DND-41 (cell line): ENCODE results near the gene GRK3.

Experiments used
- ATAC-seq: fragments of 200-7000 bp; cut with Tn5 transposase; 3 replicates; pipeline ENCODE4 v1.9.1; 2021; ENCODE audit warnings: low read depth; ENCODE audit not compliant: insufficient read depth
- DNase-seq: peaks from one replicate; pipeline ENCODE4 v3.0.0-alpha.2; 2020
- H2AFZ ChIP-seq: 2 replicates; pipeline ENCODE4 v1.6.0; 2012; ENCODE audit warnings: low read depth, low read length
- H3K27ac ChIP-seq: 2 replicates; pipeline ENCODE4 v1.5.1; 2012; ENCODE audit warnings: low read length, inconsistent platforms
- H3K27me3 ChIP-seq: fragments of 200-600 bp; sonication (generic); 2 replicates; pipeline ENCODE4 v1.6.0; 2012; ENCODE audit warnings: low read length, mild to moderate bottlenecking, inconsistent platforms; ENCODE audit not compliant: insufficient read depth, poor library complexity
- H3K36me3 ChIP-seq: 2 replicates; pipeline ENCODE4 v1.5.1; 2012; ENCODE audit warnings: low read length, inconsistent platforms; ENCODE audit not compliant: insufficient read depth
- H3K4me1 ChIP-seq: 2 replicates; pipeline ENCODE4 v1.5.1; 2012; ENCODE audit warnings: mild to moderate bottlenecking, low read length; ENCODE audit not compliant: insufficient read depth
- H3K4me2 ChIP-seq: 2 replicates; pipeline ENCODE4 v1.6.0; 2012; ENCODE audit warnings: mild to moderate bottlenecking, moderate library complexity, low read length, inconsistent platforms; ENCODE audit not compliant: insufficient read depth
- H3K4me3 ChIP-seq, 2 experiments: fragments of 200-600 bp in 1 of 2; shearing (Covaris generic) in 1 of 2; 2 replicates each; pipeline ENCODE4 v1.5.1; 2012 to 2016; ENCODE audit warnings: inconsistent platforms in 2 of 2, low read length in 2 of 2, mild to moderate bottlenecking in 2 of 2, low read depth in 1 of 2, moderate library complexity in 1 of 2
- H3K79me2 ChIP-seq: 2 replicates; pipeline ENCODE4 v1.6.0; 2012; ENCODE audit warnings: low read length, inconsistent platforms; ENCODE audit not compliant: insufficient read depth
- H3K9ac ChIP-seq: 2 replicates; pipeline ENCODE4 v1.6.0; 2012; ENCODE audit warnings: low read depth, mild to moderate bottlenecking, inconsistent platforms, low read length, moderate library complexity
- H3K9me3 ChIP-seq: 2 replicates; pipeline ENCODE4 v1.5.1; 2012; ENCODE audit warnings: low read length, moderate library complexity, mild to moderate bottlenecking, inconsistent platforms; ENCODE audit not compliant: insufficient read depth, severe bottlenecking
- H4K20me1 ChIP-seq: 2 replicates; pipeline ENCODE4 v1.6.0; 2012; ENCODE audit warnings: low read length; ENCODE audit not compliant: insufficient read depth
- CTCF ChIP-seq: IDR thresholded peaks from 2 replicates; pipeline ENCODE4 v1.5.1; 2012; ENCODE audit warnings: borderline replicate concordance, low read length, moderate library complexity, mild to moderate bottlenecking; ENCODE audit not compliant: poor library complexity, severe bottlenecking; ENCODE audit errors: extremely low read depth
- EZH2 ChIP-seq: IDR thresholded peaks from 3 replicates; pipeline ENCODE4 v1.6.1; 2012; ENCODE audit warnings: borderline replicate concordance, low read depth, mild to moderate bottlenecking, moderate library complexity, low read length, inconsistent platforms; ENCODE audit not compliant: severe bottlenecking

The GRK3 gene

DNA sequence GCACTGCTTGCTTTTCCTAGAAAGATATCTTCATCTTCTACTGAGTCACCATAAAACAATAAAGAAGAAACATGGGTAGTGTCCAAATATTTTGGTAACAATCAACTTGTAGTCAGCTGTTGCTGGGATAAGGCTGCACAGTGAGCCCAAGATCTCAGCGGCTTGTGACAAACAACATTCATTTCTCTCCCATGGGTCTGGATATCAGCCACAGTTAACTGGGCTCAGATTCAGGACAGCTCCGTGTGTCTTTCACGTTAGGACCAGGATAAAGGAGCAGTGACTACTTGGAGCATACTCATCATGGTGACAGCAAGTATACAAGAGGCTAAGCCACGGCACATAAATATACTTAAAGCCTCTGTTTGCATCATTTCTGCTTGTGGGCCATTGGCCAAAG is 27.9 kb upstream of the GRK3 start:
- H3K4me2 ChIP-seq, result no peak overlapping the region
- no peak overlapping the region for H3K27ac ChIP-seq
- H2AFZ ChIP-seq, result no peak overlapping the region
- TF ChIP-seq EZH2 (no peak), CTCF (no peak)
- no peaks in the 10 kb centered on the region for H3K9me3 ChIP-seq
- ATAC-seq (no peak), DNase-seq (no peak)
- H3K9ac ChIP-seq, result no peak overlapping the region
- no peaks in the 10 kb centered on the region for H3K4me1 ChIP-seq
- H4K20me1 ChIP-seq, result no peaks in the 10 kb centered on the region
- H3K27me3 ChIP-seq, result no peaks in the 10 kb centered on the region
- H3K79me2 ChIP-seq, result no peaks in the 10 kb centered on the region
- H3K36me3 ChIP-seq, result no peaks in the 10 kb centered on the region
- no peak overlapping the region for H3K4me3 ChIP-seq

- no peak overlapping the region for H3K4me2 ChIP-seq
- no peak overlapping the region for H3K4me3 ChIP-seq
- H4K20me1 ChIP-seq, result no peaks in the 10 kb centered on the region
- ATAC-seq, result no peak
- H3K27ac ChIP-seq, result no peak overlapping the region
- no peaks in the 10 kb centered on the region for H3K36me3 ChIP-seq
- H3K79me2 ChIP-seq, result no peaks in the 10 kb centered on the region
- no peak overlapping the region for H2AFZ ChIP-seq
- DNase-seq, result no peak
- no peaks in the 10 kb centered on the region for H3K4me1 ChIP-seq
- H3K9ac ChIP-seq, result no peak overlapping the region
- H3K27me3 ChIP-seq, result no peaks in the 10 kb centered on the region
- no peaks in the 10 kb centered on the region for H3K9me3 ChIP-seq
- TF ChIP-seq CTCF (no peak), EZH2 (no peak)
These were observed 24.1 kb upstream of the GRK3 start for GRCh38 chr22:25540166-25540907.

DNA sequence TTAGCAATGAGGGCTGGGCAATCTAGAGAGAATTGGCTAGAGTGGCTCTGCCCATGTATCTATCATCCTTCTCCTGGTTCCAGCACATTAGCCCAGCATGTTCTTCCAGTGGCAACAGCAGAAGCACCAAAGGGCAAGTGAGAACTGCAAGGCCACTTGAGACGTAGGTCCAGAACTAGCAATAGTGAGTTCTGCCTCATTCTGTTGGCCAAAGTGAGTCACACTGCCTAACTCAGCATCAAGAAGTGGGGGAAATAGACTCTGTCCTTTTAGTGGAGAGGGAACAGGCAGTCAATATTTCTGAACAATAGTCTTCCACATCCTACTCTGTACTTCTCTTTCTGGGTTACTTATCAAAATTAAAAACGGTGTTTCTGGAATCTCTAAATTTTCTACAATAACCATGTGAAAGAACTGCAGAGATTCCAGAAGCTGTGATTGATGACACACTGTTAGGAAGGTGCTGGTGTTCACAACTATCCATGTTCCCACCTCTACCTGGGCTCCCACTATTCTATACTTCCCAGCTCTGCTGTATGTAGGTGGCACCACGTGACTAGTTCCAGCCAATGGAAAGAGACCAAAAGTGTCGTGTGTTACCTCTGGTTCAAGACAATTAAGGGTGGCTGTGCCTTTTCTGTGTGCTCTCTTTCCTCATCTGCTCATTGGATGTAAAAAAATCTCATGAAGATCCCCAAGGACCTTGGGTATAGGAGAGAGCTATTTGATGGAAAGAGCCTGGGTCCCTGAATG is 23.4 kb upstream of the GRK3 start:
- no peak for DNase-seq
- Histone ChIP-seq H3K4me1 (no peaks in the 10 kb centered on the region), H3K9me3 (no peaks in the 10 kb centered on the region), H3K9ac (no peak overlapping the region), H3K79me2 (no peaks in the 10 kb centered on the region), H3K27me3 (no peaks in the 10 kb centered on the region), H3K4me3 (no peak overlapping the region), H3K27ac (no peak overlapping the region), H3K4me2 (no peak overlapping the region), H3K36me3 (no peaks in the 10 kb centered on the region), H2AFZ (no peak overlapping the region), H4K20me1 (no peaks in the 10 kb centered on the region)
- TF ChIP-seq EZH2 (no peak), CTCF (no peak)
- ATAC-seq, result no peak
